Loucy (cell line): ENCODE data around the gene IGHMBP2.

Experiments used
- H2AFZ ChIP-seq: fragments of 200-600 bp; sonication (generic); 2 replicates; pipeline ENCODE4 v1.6.0; 2016; ENCODE audit warnings: antibody characterized with exemption, mild to moderate bottlenecking, low read length, moderate library complexity
- H3F3A ChIP-seq: fragments of 200-600 bp; 2 replicates; pipeline ENCODE4 v1.6.0; 2016; ENCODE audit warnings: antibody characterized with exemption, low read depth, mild to moderate bottlenecking
- H3K27me3 ChIP-seq: fragments of 200-600 bp; sonication (generic); 2 replicates; pipeline ENCODE4 v1.6.1; 2014; ENCODE audit warnings: low read length, mild to moderate bottlenecking; ENCODE audit not compliant: insufficient read depth, poor library complexity, severe bottlenecking
- H3K36me3 ChIP-seq: fragments of 200-600 bp; sonication (generic); 2 replicates; pipeline ENCODE4 v1.6.1; 2016; ENCODE audit warnings: low read length; ENCODE audit not compliant: insufficient read depth
- H3K4me1 ChIP-seq: fragments of 200-600 bp; sonication (generic); 2 replicates; pipeline ENCODE4 v1.5.1; 2014; ENCODE audit warnings: low read length, mild to moderate bottlenecking; ENCODE audit not compliant: insufficient read depth, poor library complexity, severe bottlenecking
- H3K4me2 ChIP-seq: fragments of 200-600 bp; sonication (generic); 2 replicates; pipeline ENCODE4 v1.6.0; 2014; ENCODE audit warnings: antibody characterized with exemption, low read length, low read depth, mild to moderate bottlenecking; ENCODE audit not compliant: poor library complexity, severe bottlenecking
- H3K4me3 ChIP-seq: fragments of 200-600 bp; sonication (generic); 2 replicates; pipeline ENCODE4 v1.5.1; 2014; ENCODE audit warnings: low read length, mild to moderate bottlenecking, mixed read lengths; ENCODE audit not compliant: poor library complexity, severe bottlenecking
- H3K79me2 ChIP-seq: fragments of 200-600 bp; sonication (generic); 2 replicates; pipeline ENCODE4 v1.6.1; 2014; ENCODE audit warnings: low read length; ENCODE audit not compliant: insufficient read depth
- H3K9ac ChIP-seq: fragments of 200-600 bp; sonication (generic); 2 replicates; pipeline ENCODE4 v1.6.0; 2014; ENCODE audit warnings: mild to moderate bottlenecking, low read depth, low read length, moderate library complexity; ENCODE audit not compliant: poor library complexity, severe bottlenecking
- H3K9me2 ChIP-seq: fragments of 200-600 bp; sonication (generic); replicated peaks from 2 replicates; pipeline ENCODE4 v1.6.1; 2016; ENCODE audit warnings: low read depth, low read length, mixed read lengths
- H3K9me3 ChIP-seq: fragments of 200-600 bp; sonication (generic); 2 replicates; pipeline ENCODE4 v1.6.1; 2014; ENCODE audit warnings: mild to moderate bottlenecking, antibody characterized with exemption, low read length, low read depth; ENCODE audit not compliant: insufficient read depth
- H4K20me1 ChIP-seq: fragments of 200-600 bp; sonication (generic); 2 replicates; pipeline ENCODE4 v1.6.0; 2014; ENCODE audit warnings: antibody characterized with exemption, low read length, mild to moderate bottlenecking; ENCODE audit not compliant: insufficient read depth, poor library complexity, severe bottlenecking
- CTCF ChIP-seq: fragments of 200-600 bp; sonication (generic); conservative IDR thresholded peaks from 2 replicates; pipeline ENCODE4 v1.5.1; 2014; ENCODE audit warnings: mild to moderate bottlenecking, antibody characterized with exemption, low read length
- EZH2phosphoT487 ChIP-seq: fragments of 200-600 bp; IDR thresholded peaks from 2 replicates; pipeline ENCODE4 v1.6.1; 2018; ENCODE audit warnings: antibody characterized with exemption, mild to moderate bottlenecking, moderate library complexity, borderline replicate concordance

IGHMBP2 gene

GRCh38 chr11:68956547-68957254 lies 53.0 kb downstream of the IGHMBP2 start:
- H3K4me2 ChIP-seq = no peak overlapping the region
- no peaks in the 10 kb centered on the region for H3K27me3 ChIP-seq
- H3K9me3 ChIP-seq = no peaks in the 10 kb centered on the region
- no peak overlapping the region for H3K4me3 ChIP-seq
- H3K79me2 ChIP-seq = no peaks in the 10 kb centered on the region
- H3K4me1 ChIP-seq = no peaks in the 10 kb centered on the region
- no peak overlapping the region for H2AFZ ChIP-seq
- no peaks in the 10 kb centered on the region for H3K9me2 ChIP-seq
- TF ChIP-seq CTCF = no peak
- no peaks in the 10 kb centered on the region for H4K20me1 ChIP-seq
- H3K9ac ChIP-seq = no peak overlapping the region
- no peaks in the 10 kb centered on the region for H3K36me3 ChIP-seq
- H3F3A ChIP-seq = no peaks in the 10 kb centered on the region

DNA sequence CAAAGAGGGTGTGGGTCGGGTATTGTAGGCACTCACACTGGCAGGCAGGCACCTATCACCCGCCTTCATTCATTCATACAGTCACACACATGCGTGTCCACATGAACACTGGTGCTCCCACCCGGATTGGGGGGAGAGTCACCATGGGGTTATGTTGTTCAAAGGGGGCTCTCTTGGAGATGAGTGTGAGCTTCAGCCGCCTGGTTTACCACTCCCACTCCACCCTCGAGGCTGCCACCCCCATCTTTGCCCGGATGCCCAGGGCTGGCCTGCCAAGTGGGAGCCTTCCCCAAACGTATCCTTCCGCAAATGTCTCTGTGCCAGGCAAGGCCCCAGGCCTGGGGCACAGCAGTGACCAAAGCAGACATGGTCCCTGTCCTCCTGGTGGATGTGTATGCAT lies 54.5 kb downstream of the IGHMBP2 start:
- TF ChIP-seq EZH2phosphoT487 = no peak
- no peak for TF ChIP-seq CTCF
- Histone ChIP-seq H3K27me3 (no peaks in the 10 kb centered on the region), H3K9me2 (no peaks in the 10 kb centered on the region), H4K20me1 (no peaks in the 10 kb centered on the region), H3K4me1 (no peaks in the 10 kb centered on the region), H3F3A (no peaks in the 10 kb centered on the region), H3K4me2 (no peak overlapping the region), H3K4me3 (no peak overlapping the region), H3K36me3 (no peaks in the 10 kb centered on the region), H2AFZ (no peak overlapping the region), H3K9ac (no peak overlapping the region), H3K79me2 (no peaks in the 10 kb centered on the region), H3K9me3 (no peaks in the 10 kb centered on the region)

DNA sequence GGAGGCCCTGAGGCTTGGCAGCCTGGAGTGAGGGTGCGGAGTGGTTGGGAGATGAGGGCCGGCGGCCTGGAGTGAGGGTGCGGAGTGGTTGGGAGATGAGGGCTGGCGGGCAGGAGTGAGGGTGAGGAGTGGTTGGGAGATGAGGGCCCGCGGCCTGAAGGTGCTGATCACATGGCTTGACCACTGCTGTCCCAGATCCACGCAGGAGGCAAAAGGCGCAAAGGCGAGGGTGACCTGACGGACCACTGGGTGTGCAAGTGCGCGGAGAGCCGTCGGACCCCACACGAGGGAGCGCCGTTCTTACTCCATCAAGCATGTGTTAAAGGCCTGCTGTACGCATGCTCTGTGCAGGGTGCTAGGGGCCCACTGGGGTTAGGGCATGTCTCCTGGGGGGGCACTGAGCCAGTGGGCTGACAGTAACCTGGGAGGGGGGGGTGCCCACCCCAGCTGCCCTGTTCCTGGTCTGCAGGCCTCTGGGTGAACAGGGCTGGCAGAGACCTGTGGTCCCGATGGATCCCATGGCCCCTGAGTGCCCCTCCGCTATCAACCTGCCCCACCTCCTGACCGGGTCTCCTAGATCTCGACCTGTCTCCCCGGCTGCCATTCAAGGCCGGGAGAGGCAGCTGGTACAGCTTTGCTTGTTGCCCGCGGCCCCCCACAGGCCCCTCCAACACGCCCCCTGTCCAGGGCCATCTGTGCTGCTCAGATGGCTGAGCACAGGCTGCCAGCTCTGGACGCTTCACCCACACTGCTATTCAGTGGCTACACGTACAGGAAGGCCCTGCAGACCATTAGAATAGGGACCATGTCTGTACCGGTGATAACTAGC lies 56.0 kb downstream of the IGHMBP2 start:
- Histone ChIP-seq H3K4me1 (no peaks in the 10 kb centered on the region), H3F3A (no peaks in the 10 kb centered on the region), H3K9me2 (no peaks in the 10 kb centered on the region), H4K20me1 (no peaks in the 10 kb centered on the region), H3K79me2 (no peaks in the 10 kb centered on the region), H2AFZ (no peak overlapping the region), H3K9ac (no peak overlapping the region), H3K9me3 (no peaks in the 10 kb centered on the region), H3K4me2 (no peak overlapping the region), H3K36me3 (no peaks in the 10 kb centered on the region), H3K27me3 (no peaks in the 10 kb centered on the region), H3K4me3 (no peak overlapping the region)
- TF ChIP-seq CTCF (no peak), EZH2phosphoT487 (no peak)
